ENCODE measurements around the gene COQ8B. TPM values are rescaled to one million over a fixed set of nuclear protein-coding genes. Genes with fewer than 3 reads are reported as not detected.

COQ8B gene
- total RNA-seq, 1 donor from 2014 or later, result 24.0 TPM

DNA sequence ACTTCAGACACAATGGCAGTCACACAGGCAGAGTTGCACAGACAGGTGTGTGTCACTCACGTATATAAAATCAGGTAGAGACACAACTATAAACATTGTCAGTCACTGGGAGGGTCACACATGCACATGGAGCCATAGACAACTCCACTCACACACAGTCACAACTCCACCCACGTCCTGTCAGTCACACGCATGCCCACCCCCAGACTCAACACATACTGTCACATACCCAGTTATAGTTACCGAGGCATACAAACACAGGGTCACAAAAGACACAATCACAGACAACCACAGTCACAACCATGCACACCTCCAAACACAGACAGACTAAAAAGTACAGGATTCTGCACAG, 27.7 kb downstream of the COQ8B start:
- intact Hi-C loops (cut with micrococcal nuclease), result no loop called here
- H3K36me3 ChIP-seq, result peaks cover 37% of the 10 kb centered on the region

DNA sequence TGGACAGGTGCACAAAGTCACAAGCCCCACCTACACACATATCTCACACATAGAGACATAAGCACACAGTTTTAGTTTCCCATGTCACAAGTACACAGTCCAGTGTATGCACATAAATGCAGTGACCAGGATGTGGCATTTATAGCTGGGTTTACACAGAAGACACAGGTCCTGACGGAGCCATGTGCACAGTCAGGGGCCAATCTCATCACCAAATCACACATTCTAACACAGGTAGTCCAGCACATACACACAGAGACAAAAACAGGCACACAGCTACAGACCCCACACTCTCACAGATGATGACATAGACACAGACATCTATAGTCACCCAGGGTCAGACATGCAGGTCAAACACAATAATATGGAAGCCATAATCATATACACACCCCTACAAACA, 28.4 kb downstream of the COQ8B start:
- H3K4me3 ChIP-seq, result peak overlapping the region; percentile 79
- no peaks in the 10 kb centered on the region for H3K27me3 ChIP-seq (ENCODE audit: low read depth)
- peaks cover 37% of the 10 kb centered on the region for H3K36me3 ChIP-seq
- no peak for DNase-seq
- no peaks in the 10 kb centered on the region for H3K9me3 ChIP-seq (replicated peaks)
- H3K4me1 ChIP-seq, result peaks cover 54% of the 10 kb centered on the region
- TF ChIP-seq, protein P1, sequence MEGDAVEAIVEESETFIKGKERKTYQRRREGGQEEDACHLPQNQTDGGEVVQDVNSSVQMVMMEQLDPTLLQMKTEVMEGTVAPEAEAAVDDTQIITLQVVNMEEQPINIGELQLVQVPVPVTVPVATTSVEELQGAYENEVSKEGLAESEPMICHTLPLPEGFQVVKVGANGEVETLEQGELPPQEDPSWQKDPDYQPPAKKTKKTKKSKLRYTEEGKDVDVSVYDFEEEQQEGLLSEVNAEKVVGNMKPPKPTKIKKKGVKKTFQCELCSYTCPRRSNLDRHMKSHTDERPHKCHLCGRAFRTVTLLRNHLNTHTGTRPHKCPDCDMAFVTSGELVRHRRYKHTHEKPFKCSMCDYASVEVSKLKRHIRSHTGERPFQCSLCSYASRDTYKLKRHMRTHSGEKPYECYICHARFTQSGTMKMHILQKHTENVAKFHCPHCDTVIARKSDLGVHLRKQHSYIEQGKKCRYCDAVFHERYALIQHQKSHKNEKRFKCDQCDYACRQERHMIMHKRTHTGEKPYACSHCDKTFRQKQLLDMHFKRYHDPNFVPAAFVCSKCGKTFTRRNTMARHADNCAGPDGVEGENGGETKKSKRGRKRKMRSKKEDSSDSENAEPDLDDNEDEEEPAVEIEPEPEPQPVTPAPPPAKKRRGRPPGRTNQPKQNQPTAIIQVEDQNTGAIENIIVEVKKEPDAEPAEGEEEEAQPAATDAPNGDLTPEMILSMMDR (IDR thresholded peaks at IDR 0.05; ENCODE audit: borderline replicate concordance), result no peak
- H3K27ac ChIP-seq (replicated peaks), result peak overlapping the region; percentile 93
- intact Hi-C loops (cut with micrococcal nuclease), result no loop called here

More for the DNA sequence above, 27.7 kb downstream of the COQ8B start:
- H3K27me3 ChIP-seq (ENCODE audit: low read depth), result no peaks in the 10 kb centered on the region
- no peak for DNase-seq
- H3K4me3 ChIP-seq, result peak overlapping the region; percentile 79
- H3K27ac ChIP-seq (replicated peaks), result peak overlapping the region; percentile 93
- H3K4me1 ChIP-seq, result peaks cover 50% of the 10 kb centered on the region
- H3K9me3 ChIP-seq (replicated peaks), result no peaks in the 10 kb centered on the region
- TF ChIP-seq, protein P1 (IDR thresholded peaks at IDR 0.05; ENCODE audit: borderline replicate concordance), result no peak

DNA sequence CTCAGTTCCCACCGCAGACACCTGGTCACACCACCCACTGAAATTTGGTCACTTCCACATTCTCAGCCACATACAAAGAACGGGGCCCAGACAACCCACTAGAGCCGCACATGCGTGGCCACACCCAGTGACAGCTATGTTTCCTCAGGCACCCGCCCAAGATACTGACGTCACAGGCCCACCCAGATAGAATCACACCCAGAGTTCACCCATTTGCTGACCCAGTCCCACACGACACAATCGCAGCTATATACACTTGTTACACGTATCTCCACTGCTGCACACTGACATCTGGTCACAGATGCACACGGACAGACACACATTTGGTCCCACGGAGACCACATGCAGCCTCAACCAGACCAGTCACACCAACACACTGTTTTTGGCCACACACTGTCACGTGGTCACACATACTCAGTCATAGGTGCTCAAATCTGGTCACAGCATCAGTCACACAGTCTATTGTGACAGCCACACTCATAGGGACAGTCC, 29.1 kb downstream of the COQ8B start:
- intact Hi-C loops (cut with micrococcal nuclease), result no loop called here
- TF ChIP-seq, protein P1 (IDR thresholded peaks at IDR 0.05; ENCODE audit: borderline replicate concordance), result no peak
- no peaks in the 10 kb centered on the region for H3K27me3 ChIP-seq (ENCODE audit: low read depth)
- peak; percentile 87 for DNase-seq
- peak overlapping the region; percentile 93 for H3K27ac ChIP-seq (replicated peaks)
- H3K4me3 ChIP-seq, result peak overlapping the region; percentile 79
- H3K9me3 ChIP-seq (replicated peaks), result no peaks in the 10 kb centered on the region
- H3K4me1 ChIP-seq, result peaks cover 61% of the 10 kb centered on the region
- H3K36me3 ChIP-seq, result peaks cover 43% of the 10 kb centered on the region

DNA sequence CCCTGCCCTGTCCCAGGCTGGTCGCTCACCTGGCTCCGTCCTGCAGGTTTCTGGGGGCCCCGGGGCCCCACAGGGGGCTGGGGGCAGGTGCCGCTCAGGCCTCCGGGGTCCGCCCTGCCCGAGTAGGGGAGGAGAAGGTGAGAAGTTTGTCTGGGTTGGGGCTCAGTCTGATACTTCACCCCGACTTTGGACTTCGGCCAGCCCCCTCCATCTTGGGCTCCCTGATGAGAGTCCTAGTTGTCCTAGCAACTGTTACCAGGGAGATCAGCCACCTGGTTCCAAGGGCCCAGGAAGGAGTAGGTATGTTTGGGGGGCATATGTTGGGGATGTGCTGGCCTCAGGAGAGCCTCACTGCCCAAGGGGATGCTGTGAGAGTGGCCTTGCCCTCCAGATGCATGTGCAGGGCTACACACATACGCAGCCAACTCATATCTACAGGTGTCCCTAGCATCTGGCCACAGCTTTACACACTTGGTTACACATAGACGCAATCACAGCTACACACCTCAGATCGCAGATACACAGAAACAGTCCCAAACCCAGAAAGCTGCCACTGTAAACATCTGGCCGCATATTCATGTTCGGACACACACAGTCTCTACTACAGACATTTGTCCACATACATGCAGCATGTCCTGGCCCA, 29.7 kb downstream of the COQ8B start:
- intact Hi-C loops (cut with micrococcal nuclease), result no loop called here
- peaks cover 47% of the 10 kb centered on the region for H3K36me3 ChIP-seq
- H3K27ac ChIP-seq (replicated peaks), result peak overlapping the region; percentile 93
- no peak overlapping the region for H3K4me3 ChIP-seq
- peaks cover 62% of the 10 kb centered on the region for H3K4me1 ChIP-seq
- DNase-seq, result no peak
- H3K27me3 ChIP-seq (ENCODE audit: low read depth), result no peaks in the 10 kb centered on the region
- TF ChIP-seq, protein P1 (IDR thresholded peaks at IDR 0.05; ENCODE audit: borderline replicate concordance), result no peak
- H3K9me3 ChIP-seq (replicated peaks), result no peaks in the 10 kb centered on the region

DNA sequence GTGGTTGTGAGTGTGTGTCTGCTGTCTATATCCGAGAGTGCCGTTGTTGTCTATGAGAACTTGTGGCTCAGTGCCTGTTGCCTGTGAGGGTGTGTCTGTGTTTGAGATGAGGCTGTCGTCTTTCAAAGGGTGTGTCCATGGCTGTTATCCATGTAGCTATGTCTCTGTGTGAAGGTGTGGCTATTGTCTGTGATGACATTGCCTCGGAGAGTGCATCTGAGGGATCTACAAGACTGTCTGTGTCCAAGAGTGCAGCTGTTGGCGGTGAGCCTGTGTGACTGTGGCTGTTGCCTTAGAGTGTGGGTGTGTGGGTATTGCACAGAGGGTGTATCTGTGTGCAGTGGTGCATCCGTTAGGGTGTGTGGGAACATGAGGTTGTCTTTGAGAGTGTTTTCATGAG, 31.1 kb downstream of the COQ8B start:
- H3K27me3 ChIP-seq (ENCODE audit: low read depth), result no peaks in the 10 kb centered on the region
- peaks cover 57% of the 10 kb centered on the region for H3K36me3 ChIP-seq
- DNase-seq, result no peak

More for the DNA sequence above, 31.1 kb downstream of the COQ8B start:
- Histone ChIP-seq H3K27ac (replicated peaks) (no peak overlapping the region), H3K4me1 (peaks cover 50% of the 10 kb centered on the region), H3K4me3 (no peak overlapping the region), H3K9me3 (replicated peaks) (no peaks in the 10 kb centered on the region)
- intact Hi-C loops (cut with micrococcal nuclease), result no loop called here
- TF ChIP-seq, protein P1 (IDR thresholded peaks at IDR 0.05; ENCODE audit: borderline replicate concordance), result no peak
